Ovary (tissue), 3 donors: Measurements from ENCODE around the gene HSDL2.

Source experiments
- EP300 ChIP-seq: sonication (generic); formaldehyde crosslinking; IDR thresholded peaks from one replicate; pipeline ENCODE4 v1.6.1; 2017; ENCODE audit warnings: antibody characterized with exemption
- TF ChIP-seq, protein P1 (sequence below), 3 donors: fragments of 450-650 bp in 2 of 3; fragments of 200-600 bp in 1 of 3; IDR thresholded peaks; one replicate each; pipeline versions ENCODE4 v1.5.1 to v1.8.0; 2016 to 2022; ENCODE audit warnings: antibody characterized with exemption in 3 of 3, mild to moderate bottlenecking in 1 of 3
- donor health status: DM: no; HTN: no; CAD: no.

DNA sequence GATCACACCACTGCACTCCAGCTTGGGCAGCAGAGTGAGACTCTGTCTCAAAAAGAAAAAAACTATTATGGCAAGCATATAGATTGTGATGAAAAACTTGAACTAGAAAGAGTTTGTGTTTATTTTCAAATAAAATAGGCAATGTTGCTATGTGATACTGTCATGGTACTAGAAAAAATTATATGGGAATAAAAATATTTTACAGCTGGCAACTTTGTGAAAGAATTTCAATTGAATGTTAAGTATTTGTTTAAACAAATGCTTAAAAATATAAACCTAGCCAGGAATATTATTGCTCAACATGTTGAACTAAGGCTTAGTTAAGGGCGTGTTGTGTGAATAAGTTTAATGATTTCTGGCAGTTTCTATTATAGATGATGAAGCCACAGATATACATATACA, 31.7 kb downstream of the HSDL2 start:
- TF ChIP-seq, protein P1, sequence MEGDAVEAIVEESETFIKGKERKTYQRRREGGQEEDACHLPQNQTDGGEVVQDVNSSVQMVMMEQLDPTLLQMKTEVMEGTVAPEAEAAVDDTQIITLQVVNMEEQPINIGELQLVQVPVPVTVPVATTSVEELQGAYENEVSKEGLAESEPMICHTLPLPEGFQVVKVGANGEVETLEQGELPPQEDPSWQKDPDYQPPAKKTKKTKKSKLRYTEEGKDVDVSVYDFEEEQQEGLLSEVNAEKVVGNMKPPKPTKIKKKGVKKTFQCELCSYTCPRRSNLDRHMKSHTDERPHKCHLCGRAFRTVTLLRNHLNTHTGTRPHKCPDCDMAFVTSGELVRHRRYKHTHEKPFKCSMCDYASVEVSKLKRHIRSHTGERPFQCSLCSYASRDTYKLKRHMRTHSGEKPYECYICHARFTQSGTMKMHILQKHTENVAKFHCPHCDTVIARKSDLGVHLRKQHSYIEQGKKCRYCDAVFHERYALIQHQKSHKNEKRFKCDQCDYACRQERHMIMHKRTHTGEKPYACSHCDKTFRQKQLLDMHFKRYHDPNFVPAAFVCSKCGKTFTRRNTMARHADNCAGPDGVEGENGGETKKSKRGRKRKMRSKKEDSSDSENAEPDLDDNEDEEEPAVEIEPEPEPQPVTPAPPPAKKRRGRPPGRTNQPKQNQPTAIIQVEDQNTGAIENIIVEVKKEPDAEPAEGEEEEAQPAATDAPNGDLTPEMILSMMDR (IDR thresholded peaks at IDR 0.05), result no peak
- TF ChIP-seq EP300, result no peak
